CD4-positive, alpha-beta T cell (primary cell): ENCODE data around the gene LRRC47. TPM values are rescaled to one million over a fixed set of nuclear protein-coding genes. Genes with fewer than 3 reads are reported as not detected.

ENCODE experiments used
- ATAC-seq: fragments of 200-7000 bp; cut with Tn5 transposase; one replicate; pipeline ENCODE4 v1.10.0; 2022; ENCODE audit warnings: mild to moderate bottlenecking; ENCODE audit not compliant: poor library complexity
- CTCF ChIA-PET: fragments of 350-600 bp; sonication (Branson Sonifier 250); formaldehyde crosslinking; loops from one replicate; lab custom pipeline; 2021; ENCODE audit warnings: antibody characterized with exemption, inconsistent platforms; lab: Charles Lee
- POLR2A ChIA-PET: fragments of 350-600 bp; sonication (Branson Sonifier 250); formaldehyde crosslinking; loops from one replicate; lab custom pipeline; 2021; ENCODE audit warnings: antibody characterized with exemption, inconsistent platforms; lab: Charles Lee
- DNase-seq, 14 experiments: peaks; one replicate each; pipeline ENCODE4 v3.0.0-alpha.2; 2013 to 2020; ENCODE audit warnings: mixed read lengths in 2 of 14
- H3K27ac ChIP-seq, 2 donors: one replicate each; pipeline versions ENCODE4 v1.5.1 to v1.7.0; 2013; ENCODE audit warnings: low read length in 2 of 2, low read depth in 1 of 2, mild to moderate bottlenecking in 1 of 2
- H3K27me3 ChIP-seq, 2 experiments: 1 replicate in 1 of 2; 2 replicates in 1 of 2; pipeline versions ENCODE4 v1.6.1 to v1.7.0; 2013; ENCODE audit warnings: low read length in 2 of 2, control low read depth in 1 of 2, mild to moderate bottlenecking in 1 of 2, moderate library complexity in 1 of 2; ENCODE audit not compliant: insufficient read depth in 2 of 2, control insufficient read depth in 1 of 2
- H3K36me3 ChIP-seq: one replicate; pipeline ENCODE4 v1.6.1; 2013; ENCODE audit warnings: low read length, control low read depth; ENCODE audit not compliant: insufficient read depth
- H3K4me1 ChIP-seq: one replicate; pipeline ENCODE4 v1.6.1; 2013; ENCODE audit warnings: low read length, control low read depth; ENCODE audit not compliant: insufficient read depth
- H3K4me3 ChIP-seq: one replicate; pipeline ENCODE4 v1.5.1; 2013; ENCODE audit warnings: mild to moderate bottlenecking, low read length, moderate library complexity
- H3K9me3 ChIP-seq, 2 experiments: 1 replicate in 1 of 2; 2 replicates in 1 of 2; pipeline versions ENCODE4 v1.6.1 to v1.7.0; 2013; ENCODE audit warnings: low read length in 2 of 2, mild to moderate bottlenecking in 2 of 2, control low read depth in 1 of 2, moderate library complexity in 1 of 2; ENCODE audit not compliant: control insufficient read depth in 1 of 2, insufficient read depth in 1 of 2
- H3K27ac Mint-ChIP-seq: one replicate; pipeline ENCODE4 v1.8.0; 2020; ENCODE audit warnings: mixed read lengths
- H3K27me3 Mint-ChIP-seq: one replicate; pipeline ENCODE4 v1.8.0; 2021; ENCODE audit warnings: mixed read lengths
- H3K36me3 Mint-ChIP-seq: one replicate; pipeline ENCODE4 v1.8.0; 2021; ENCODE audit warnings: low read depth, mixed read lengths
- H3K4me1 Mint-ChIP-seq: one replicate; pipeline ENCODE4 v1.8.0; 2021; ENCODE audit warnings: low read depth, mixed read lengths
- H3K4me3 Mint-ChIP-seq: one replicate; pipeline ENCODE4 v1.8.0; 2020; ENCODE audit warnings: mild to moderate bottlenecking, mixed read lengths
- H3K9me3 Mint-ChIP-seq: one replicate; pipeline ENCODE4 v1.8.0; 2020; ENCODE audit warnings: mixed read lengths
- CTCF ChIP-seq: fragments of 200-600 bp; IDR thresholded peaks from one replicate; pipeline ENCODE4 v1.8.0; 2022; ENCODE audit warnings: antibody characterized with exemption, mild to moderate bottlenecking
- intact Hi-C, 2 experiments: fragments of 100-400 bp; cut with DNase I in 1 of 2; cut with micrococcal nuclease in 1 of 2; formaldehyde crosslinking; loops; one replicate each; pipeline versions ENCODE4 v1.15.1 to v1.9.0; 2023 to 2025; cut with DNase I, micrococcal nuclease
- total RNA-seq, 174 experiments: library from RNA in 2 of 174; stranded (reverse) in 2 of 174; gene quantifications; one replicate each; pipeline ENCODE4 v1.2.3 and lab custom pipeline; 2021 to 2026

LRRC47 gene
- total RNA-seq, 2 experiments from 2014 or later = 30.1 to 32.0 TPM

DNA sequence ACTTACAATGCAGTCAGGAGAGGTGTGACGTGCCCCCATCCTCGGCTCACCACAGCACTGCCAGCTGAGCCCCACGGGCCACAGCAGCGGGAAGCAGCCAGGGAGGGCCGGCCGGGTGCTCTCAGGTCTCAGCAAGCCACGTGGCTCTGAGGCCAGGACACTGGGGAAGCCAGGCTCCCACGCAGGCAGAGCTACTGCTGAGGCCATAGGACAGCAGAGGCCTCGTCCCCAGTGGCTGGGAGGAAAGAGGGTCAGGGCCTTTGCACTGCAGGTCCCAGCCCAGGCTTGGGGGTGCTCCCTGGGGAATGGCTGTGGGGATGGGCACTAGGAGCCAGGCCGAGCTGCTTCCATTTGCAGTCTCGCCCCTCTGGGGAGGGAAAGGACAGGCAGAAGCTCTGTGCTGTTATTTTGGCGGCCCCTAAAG is 5.8 kb downstream of the LRRC47 start:
- ATAC-seq (no peak), DNase-seq (no peak)
- intact Hi-C loops = no loop called here
- no peaks in the 10 kb centered on the region for H3K9me3 ChIP-seq
- Mint-ChIP-seq H3K4me1 (peaks cover 38% of the 10 kb centered on the region), H3K36me3 (peaks cover 47% of the 10 kb centered on the region), H3K9me3 (no peaks in the 10 kb centered on the region), H3K27ac (no peak overlapping the region), H3K4me3 (no peak overlapping the region), H3K27me3 (no peaks in the 10 kb centered on the region)
- H3K27ac ChIP-seq = no peak overlapping the region
- CTCF ChIA-PET = no interaction called here
- peaks cover 38% of the 10 kb centered on the region for H3K36me3 ChIP-seq
- POLR2A ChIA-PET = no interaction called here
- H3K27me3 ChIP-seq = no peaks in the 10 kb centered on the region
- H3K4me3 ChIP-seq = no peak overlapping the region
- peaks cover 63% of the 10 kb centered on the region for H3K4me1 ChIP-seq
- TF ChIP-seq CTCF = no peak

- peaks cover 55% of the 10 kb centered on the region for H3K4me1 ChIP-seq
- Mint-ChIP-seq H3K4me3 (no peak overlapping the region), H3K4me1 (peaks cover 30% of the 10 kb centered on the region), H3K36me3 (peaks cover 55% of the 10 kb centered on the region), H3K27me3 (no peaks in the 10 kb centered on the region), H3K9me3 (no peaks in the 10 kb centered on the region), H3K27ac (no peak overlapping the region)
- ATAC-seq (no peak), DNase-seq (no peak)
- TF ChIP-seq CTCF = no peak
- POLR2A ChIA-PET = no interaction called here
- no peaks in the 10 kb centered on the region for H3K9me3 ChIP-seq
- H3K27me3 ChIP-seq = no peaks in the 10 kb centered on the region
- intact Hi-C loops = no loop called here
- peaks cover 46% of the 10 kb centered on the region for H3K36me3 ChIP-seq
- H3K4me3 ChIP-seq = no peak overlapping the region
- CTCF ChIA-PET = no interaction called here
- H3K27ac ChIP-seq = no peak overlapping the region
Observed at GRCh38 chr1:3789421-3790300, 6.6 kb downstream of the LRRC47 start.

- no peak for ATAC-seq
- H3K27me3 Mint-ChIP-seq = no peaks in the 10 kb centered on the region
- peaks cover 26% of the 10 kb centered on the region for H3K4me1 Mint-ChIP-seq
- peaks cover 63% of the 10 kb centered on the region for H3K36me3 Mint-ChIP-seq
- intact Hi-C loops = no loop called here
- CTCF ChIA-PET = no interaction called here
- no peak overlapping the region for H3K27ac Mint-ChIP-seq
- Histone ChIP-seq H3K9me3 (no peaks in the 10 kb centered on the region), H3K4me3 (no peak overlapping the region), H3K36me3 (peaks cover 54% of the 10 kb centered on the region), H3K27ac (no peak overlapping the region), H3K4me1 (peaks cover 47% of the 10 kb centered on the region), H3K27me3 (no peaks in the 10 kb centered on the region)
- no peak for TF ChIP-seq CTCF
- H3K9me3 Mint-ChIP-seq = no peaks in the 10 kb centered on the region
- H3K4me3 Mint-ChIP-seq = no peak overlapping the region
- POLR2A ChIA-PET = no interaction called here
- DNase-seq = no peak
Observed at GRCh38 chr1:3788756-3789420, 7.4 kb downstream of the LRRC47 start.
